Measurements from ENCODE around the gene KCNQ4. TPM values are rescaled to one million over a fixed set of nuclear protein-coding genes. Genes with fewer than 3 reads are reported as not detected.

The KCNQ4 gene
- total RNA-seq, 1 experiment from 2014 or later: 1.4 TPM

DNA sequence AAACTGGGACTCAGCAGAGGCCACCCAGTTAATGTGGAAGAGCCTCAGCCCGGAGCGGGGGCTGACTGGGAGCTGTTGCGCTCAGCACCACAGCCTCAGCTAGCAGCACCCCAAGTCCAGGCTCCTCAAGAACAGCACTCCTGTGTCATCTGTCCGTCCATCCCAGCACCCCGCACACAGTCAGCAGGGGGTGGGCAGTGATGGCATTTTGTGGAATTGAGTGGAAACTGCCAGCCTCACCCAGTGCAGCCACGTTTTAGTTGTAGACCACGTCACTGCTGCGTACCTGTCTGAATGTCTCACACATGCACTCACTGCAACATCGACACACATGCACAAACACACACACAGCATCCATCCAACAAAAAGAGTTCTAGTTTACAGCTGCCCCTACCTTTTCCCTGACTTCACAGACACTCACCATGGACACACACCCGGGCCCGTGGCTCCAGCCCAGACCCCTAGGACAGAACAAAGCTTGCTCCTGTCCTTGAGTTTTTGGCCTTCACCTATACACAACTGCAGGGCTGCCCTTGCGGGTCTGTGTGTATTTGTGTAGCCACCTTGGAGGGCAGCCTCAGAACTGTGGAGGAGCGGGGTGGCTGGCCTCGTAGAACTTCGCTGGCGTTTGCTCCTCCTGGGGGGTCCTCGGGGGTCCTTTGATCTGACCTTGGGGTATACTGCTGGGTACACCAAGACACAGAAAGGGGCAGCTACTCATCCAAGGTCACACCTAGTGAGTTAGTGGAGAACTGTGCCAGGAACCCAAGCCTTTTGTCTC is 5.2 kb downstream of the KCNQ4 start:
- TF ChIP-seq, protein P1, sequence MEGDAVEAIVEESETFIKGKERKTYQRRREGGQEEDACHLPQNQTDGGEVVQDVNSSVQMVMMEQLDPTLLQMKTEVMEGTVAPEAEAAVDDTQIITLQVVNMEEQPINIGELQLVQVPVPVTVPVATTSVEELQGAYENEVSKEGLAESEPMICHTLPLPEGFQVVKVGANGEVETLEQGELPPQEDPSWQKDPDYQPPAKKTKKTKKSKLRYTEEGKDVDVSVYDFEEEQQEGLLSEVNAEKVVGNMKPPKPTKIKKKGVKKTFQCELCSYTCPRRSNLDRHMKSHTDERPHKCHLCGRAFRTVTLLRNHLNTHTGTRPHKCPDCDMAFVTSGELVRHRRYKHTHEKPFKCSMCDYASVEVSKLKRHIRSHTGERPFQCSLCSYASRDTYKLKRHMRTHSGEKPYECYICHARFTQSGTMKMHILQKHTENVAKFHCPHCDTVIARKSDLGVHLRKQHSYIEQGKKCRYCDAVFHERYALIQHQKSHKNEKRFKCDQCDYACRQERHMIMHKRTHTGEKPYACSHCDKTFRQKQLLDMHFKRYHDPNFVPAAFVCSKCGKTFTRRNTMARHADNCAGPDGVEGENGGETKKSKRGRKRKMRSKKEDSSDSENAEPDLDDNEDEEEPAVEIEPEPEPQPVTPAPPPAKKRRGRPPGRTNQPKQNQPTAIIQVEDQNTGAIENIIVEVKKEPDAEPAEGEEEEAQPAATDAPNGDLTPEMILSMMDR (conservative IDR thresholded peaks at IDR 0.05): no peak
- H2BK20ac ChIP-seq (ENCODE audit: low read depth, low read length, poor library complexity, severe bottlenecking): no peak overlapping the region

More for the DNA sequence above, 5.2 kb downstream of the KCNQ4 start:
- Mint-ChIP-seq H3K27me3 (ENCODE audit: low read depth) (peaks cover 34% of the 10 kb centered on the region), H3K27ac (no peak overlapping the region), H3K4me3 (no peak overlapping the region), H3K4me1 (peaks cover 3 to 16% of the 10 kb centered on the region in 2 experiments; a peak in 3 of 4 replicates), H3K9me3 (no peaks in the 10 kb centered on the region), H3K36me3 (ENCODE audit: insufficient read depth in 1 of 3, low read depth in 3 of 3) (no peaks in the 10 kb centered on the region; a peak in 1 of 7 replicates)
- H4K5ac ChIP-seq (ENCODE audit: insufficient read length, low read depth, low read length): no peak overlapping the region
- no peak overlapping the region for H2BK5ac ChIP-seq (ENCODE audit: insufficient read length, low read length)
- peaks cover 3% of the 10 kb centered on the region for H3K23me2 ChIP-seq (ENCODE audit: insufficient read length, low read depth, low read length, poor library complexity, severe bottlenecking)
- H3K79me2 ChIP-seq (ENCODE audit: insufficient read depth, low read length): no peaks in the 10 kb centered on the region
- H3K79me1 ChIP-seq (ENCODE audit: insufficient read depth, low read depth, low read length, poor library complexity, severe bottlenecking): no peaks in the 10 kb centered on the region
- H2AK5ac ChIP-seq (ENCODE audit: insufficient read length, low read length): no peak overlapping the region
- H3K14ac ChIP-seq (ENCODE audit: insufficient read depth, low read length): no peak overlapping the region
- no peaks in the 10 kb centered on the region for H4K20me1 ChIP-seq (ENCODE audit: control insufficient read depth, insufficient read depth, insufficient read length)
- no peak overlapping the region for H3K56ac ChIP-seq (ENCODE audit: insufficient read length, low read depth, low read length)
- H4K8ac ChIP-seq (replicated peaks; ENCODE audit: insufficient read length, low read depth, low read length): no peak overlapping the region
- no CpG with 5 or more reads among the region's 17 CpGs for WGBS (ENCODE audit: extremely low coverage, insufficient read length, low lambda C conversion rate)
- H3K18ac ChIP-seq (ENCODE audit: insufficient read length, low read depth, low read length): no peak overlapping the region
- H3K4me1 ChIP-seq (ENCODE audit: insufficient read depth, low read length): no peaks in the 10 kb centered on the region
- no peaks in the 10 kb centered on the region for H3K9me3 ChIP-seq (ENCODE audit: control insufficient read depth, low read depth, low read length)
- no peak overlapping the region for H3K27ac ChIP-seq (ENCODE audit: insufficient read length, low read depth, low read length)
- no peak overlapping the region for H2BK15ac ChIP-seq (ENCODE audit: low read depth, low read length)
- no peak overlapping the region for H2BK120ac ChIP-seq (ENCODE audit: low read depth, low read length, poor library complexity, severe bottlenecking)
- no peak overlapping the region for H4K91ac ChIP-seq (ENCODE audit: insufficient read length, low read depth, low read length)
- H3K9ac ChIP-seq (ENCODE audit: extremely low read depth, insufficient read length, low read length): no peak overlapping the region
- H3K4ac ChIP-seq (ENCODE audit: low read depth, low read length): no peak overlapping the region
- H3K27me3 ChIP-seq (ENCODE audit: insufficient read depth, low read length): no peaks in the 10 kb centered on the region; the same call in 1 of the 2 replicates
- no peak overlapping the region for H3K23ac ChIP-seq (ENCODE audit: insufficient read length, low read depth, low read length)
- DNase-seq: no peak
- no peak overlapping the region for H2BK12ac ChIP-seq (ENCODE audit: insufficient read length, low read depth, low read length)
- no peak overlapping the region for H3T11ph ChIP-seq (ENCODE audit: low read length)
- no peak overlapping the region for H2AFZ ChIP-seq (ENCODE audit: low read length)
- H3K4me2 ChIP-seq (ENCODE audit: insufficient read depth, insufficient read length, low read length): no peak overlapping the region
